GM12872 (cell line): ENCODE results near the gene BAZ1A.

Source experiments
- CTCF ChIP-seq: IDR thresholded peaks from 3 replicates; pipeline ENCODE4 v1.5.1; 2011; ENCODE audit warnings: low read depth, mild to moderate bottlenecking, low read length, moderate library complexity; ENCODE audit not compliant: insufficient read depth

BAZ1A gene

GRCh38 chr14:34780646-34781045 lies 94.5 kb downstream of the BAZ1A start:
- TF ChIP-seq CTCF = no peak

GRCh38 chr14:34778744-34779143 lies 96.4 kb downstream of the BAZ1A start:
- TF ChIP-seq CTCF = no peak

- no peak for TF ChIP-seq CTCF
Measured at GRCh38 chr14:34776611-34777010, 98.5 kb downstream of the BAZ1A start.

- TF ChIP-seq CTCF = no peak
Measured at GRCh38 chr14:34775922-34776321, 99.2 kb downstream of the BAZ1A start.

GRCh38 chr14:34775342-34775741 lies 99.8 kb downstream of the BAZ1A start:
- TF ChIP-seq CTCF = no peak

GRCh38 chr14:34770901-34771300 lies 104.3 kb downstream of the BAZ1A start:
- no peak for TF ChIP-seq CTCF

- TF ChIP-seq CTCF = no peak
Measured at GRCh38 chr14:34766606-34767005, 108.6 kb downstream of the BAZ1A start.

GRCh38 chr14:34766060-34766459 lies 109.1 kb downstream of the BAZ1A start:
- TF ChIP-seq CTCF = no peak; the same call in 2 of the 3 replicates
